Spleen (tissue), 11 donors: ENCODE data around the gene ZDHHC24. TPM values are rescaled to one million over a fixed set of nuclear protein-coding genes. Genes with fewer than 3 reads are reported as not detected.

Source experiments
- DNase-seq: peaks from one replicate; pipeline ENCODE4 v3.0.0-alpha.2; 2020
- H3K27ac ChIP-seq, 8 donors: fragments of 200-600 bp; sonication (generic) in 7 of 8; 1 replicate in 4 of 8; 2 replicates in 4 of 8; pipeline versions ENCODE4 v1.5.0 to v1.8.0; 2016 to 2021; ENCODE audit warnings: inconsistent platforms in 4 of 8, mild to moderate bottlenecking in 4 of 8, moderate library complexity in 1 of 8
- H3K27me3 ChIP-seq, 7 donors: fragments of 200-600 bp; sonication (generic) in 6 of 7; replicated peaks in 1 of 7; 1 replicate in 4 of 7; 2 replicates in 3 of 7; pipeline versions ENCODE4 v1.5.0 to v1.8.0; 2016 to 2021; ENCODE audit warnings: inconsistent platforms in 3 of 7, mild to moderate bottlenecking in 1 of 7
- H3K36me3 ChIP-seq, 6 donors: fragments of 200-600 bp; sonication (generic) in 5 of 6; 1 replicate in 4 of 6; 2 replicates in 2 of 6; pipeline versions ENCODE4 v1.5.0 to v1.8.0; 2016 to 2021; ENCODE audit warnings: inconsistent platforms in 2 of 6
- H3K4me1 ChIP-seq, 6 donors: fragments of 200-600 bp; sonication (generic) in 5 of 6; 1 replicate in 3 of 6; 2 replicates in 3 of 6; pipeline versions ENCODE4 v1.5.0 to v1.8.0; 2016 to 2021; ENCODE audit warnings: inconsistent platforms in 3 of 6
- H3K4me3 ChIP-seq, 8 donors: fragments of 200-600 bp; sonication (generic) in 7 of 8; 1 replicate in 4 of 8; 2 replicates in 4 of 8; pipeline versions ENCODE4 v1.5.0 to v1.8.0; 2016 to 2021; ENCODE audit warnings: inconsistent platforms in 4 of 8, mild to moderate bottlenecking in 4 of 8, moderate library complexity in 2 of 8
- H3K9me3 ChIP-seq, 8 donors: fragments of 200-600 bp; sonication (generic) in 7 of 8; 1 replicate in 4 of 8; 2 replicates in 4 of 8; pipeline versions ENCODE4 v1.5.0 to v1.8.0; 2016 to 2021; ENCODE audit warnings: inconsistent platforms in 4 of 8
- POLR2A ChIP-seq, 3 donors: fragments of 450-650 bp; IDR thresholded peaks; one replicate each; pipeline ENCODE4 v1.5.1; 2017; ENCODE audit warnings: antibody characterized with exemption in 3 of 3, mild to moderate bottlenecking in 1 of 3
- POLR2AphosphoS5 ChIP-seq, 3 donors: sonication (generic); formaldehyde crosslinking; IDR thresholded peaks; one replicate each; pipeline ENCODE4 v1.5.1; 2017; ENCODE audit warnings: antibody characterized with exemption in 3 of 3
- WGBS, 5 donors: extraction: QIAGEN DNeasy Blood & Tissue Kit in 3 of 5; methylation state at CpG; one replicate each; pipeline versions ENCODE4 v1.1.5 to v1.1.7; 2013 to 2018; 5-methylcytosine and 5-hydroxymethylcytosine counted together
- intact Hi-C: fragments of 100-400 bp; cut with DNase I; formaldehyde crosslinking; loops from one replicate; pipeline ENCODE4 v1.15.0; 2023; ENCODE audit warnings: low total_unique reads
- polyA plus RNA-seq, 3 donors: library from polyadenylated mRNA; stranded (reverse); fragments of 200-250 nt; gene quantifications; one replicate each; pipeline ENCODE4 v1.2.1, GENCODE V29; 2013
- total RNA-seq, 7 donors: library from RNA; depleted of rRNA in 3 of 7; stranded (reverse); fragments of >200 nt in 3 of 7; fragmentation: NEBNext Ultra II Directional in 4 of 7; extraction: Animal tissue kit (Norgen Biotek cat#: 25700) in 4 of 7; gene quantifications; one replicate each; pipeline versions ENCODE4 v1.1.0 to v1.2.1, GENCODE V29; 2016 to 2021
- TF ChIP-seq, protein P1 (sequence below), 11 experiments: fragments of 200-600 bp in 7 of 11; fragments of 450-650 bp in 4 of 11; sonication (generic) in 4 of 11; IDR thresholded peaks in 8 of 11; conservative IDR thresholded peaks in 3 of 11; 1 replicate in 7 of 11; 2 replicates in 4 of 11; pipeline versions ENCODE4 v1.4.0 to v1.8.0; 2016 to 2021; ENCODE audit warnings: antibody characterized with exemption in 11 of 11, inconsistent platforms in 4 of 11, mild to moderate bottlenecking in 1 of 11
- donor health status: healthy with polysubstance abuse.
- donor health status: DM: no; HTN: no; CAD: no; lungs with moderate emphysema.
- donor health status: DM: no; HTN: no; CAD: no.
- donor health status: Bipolar disorder and iron deficiency.
- donor health status: healthy.
- donor health status: DM: no; HTN: no; CAD: no.
- donor health status: DM: yes; HTN: yes; CAD: no.

The ZDHHC24 gene
- total and polyA plus RNA-seq, 10 donors, result 9.1 to 25.7 (median 21.1) TPM

DNA sequence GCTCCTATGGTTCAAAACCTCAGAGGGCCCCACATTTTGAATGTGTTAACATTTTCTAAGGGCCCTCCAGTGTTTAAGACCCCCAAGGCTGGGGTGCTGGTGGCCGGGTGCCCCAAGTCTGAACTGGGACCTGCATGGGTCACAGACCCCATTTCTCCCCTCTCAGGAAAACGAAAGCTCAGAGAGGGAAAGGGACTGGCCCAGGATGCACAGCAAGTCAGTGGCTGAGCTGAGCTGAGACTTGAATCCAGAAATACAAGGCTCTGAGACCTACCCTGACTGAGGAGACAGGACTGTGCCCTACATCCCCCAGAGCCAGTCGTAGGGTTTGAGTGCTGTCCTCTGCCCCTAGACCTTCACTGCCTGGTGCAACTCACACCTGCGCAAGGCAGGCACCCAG, 5.0 kb upstream of the ZDHHC24 start:
- no peak for DNase-seq
- no peak for TF ChIP-seq POLR2AphosphoS5 (IDR thresholded peaks at IDR 0.05)
- TF ChIP-seq, protein P1, sequence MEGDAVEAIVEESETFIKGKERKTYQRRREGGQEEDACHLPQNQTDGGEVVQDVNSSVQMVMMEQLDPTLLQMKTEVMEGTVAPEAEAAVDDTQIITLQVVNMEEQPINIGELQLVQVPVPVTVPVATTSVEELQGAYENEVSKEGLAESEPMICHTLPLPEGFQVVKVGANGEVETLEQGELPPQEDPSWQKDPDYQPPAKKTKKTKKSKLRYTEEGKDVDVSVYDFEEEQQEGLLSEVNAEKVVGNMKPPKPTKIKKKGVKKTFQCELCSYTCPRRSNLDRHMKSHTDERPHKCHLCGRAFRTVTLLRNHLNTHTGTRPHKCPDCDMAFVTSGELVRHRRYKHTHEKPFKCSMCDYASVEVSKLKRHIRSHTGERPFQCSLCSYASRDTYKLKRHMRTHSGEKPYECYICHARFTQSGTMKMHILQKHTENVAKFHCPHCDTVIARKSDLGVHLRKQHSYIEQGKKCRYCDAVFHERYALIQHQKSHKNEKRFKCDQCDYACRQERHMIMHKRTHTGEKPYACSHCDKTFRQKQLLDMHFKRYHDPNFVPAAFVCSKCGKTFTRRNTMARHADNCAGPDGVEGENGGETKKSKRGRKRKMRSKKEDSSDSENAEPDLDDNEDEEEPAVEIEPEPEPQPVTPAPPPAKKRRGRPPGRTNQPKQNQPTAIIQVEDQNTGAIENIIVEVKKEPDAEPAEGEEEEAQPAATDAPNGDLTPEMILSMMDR (IDR thresholded peaks at IDR 0.05 in 8 of 11, conservative IDR thresholded peaks at IDR 0.05 in 3 of 11), result no peak
- no peak for TF ChIP-seq POLR2A (IDR thresholded peaks at IDR 0.05)

DNA sequence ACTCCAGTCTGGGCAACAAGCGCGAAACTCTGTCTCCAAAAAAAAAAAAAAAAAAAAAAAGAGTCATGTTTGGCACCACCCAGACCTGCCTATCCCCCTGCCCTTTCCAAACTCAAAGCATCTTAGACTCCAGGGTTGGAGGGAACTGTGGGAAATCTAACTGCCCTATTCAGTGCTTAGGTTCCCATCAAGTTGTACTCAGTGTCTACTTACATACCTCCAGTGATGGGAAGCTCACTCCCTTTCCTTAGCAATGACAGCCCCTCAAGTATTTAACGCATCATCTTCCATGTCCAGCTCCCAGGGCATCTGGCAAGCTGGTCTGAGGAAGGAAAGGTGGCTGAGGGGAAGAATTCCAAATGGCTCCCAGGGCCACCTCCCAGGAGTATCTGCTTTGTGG, 3.8 kb upstream of the ZDHHC24 start:
- H3K4me3 ChIP-seq, result no peak overlapping the region
- H3K27ac ChIP-seq, result no peak overlapping the region
- TF ChIP-seq, protein P1 (IDR thresholded peaks at IDR 0.05 in 8 of 11, conservative IDR thresholded peaks at IDR 0.05 in 3 of 11), result no peak
- TF ChIP-seq POLR2A (IDR thresholded peaks at IDR 0.05) (no peak), POLR2AphosphoS5 (IDR thresholded peaks at IDR 0.05) (no peak)
- intact Hi-C loops, result no loop called here
- no peaks in the 10 kb centered on the region for H3K36me3 ChIP-seq
- H3K4me1 ChIP-seq, result peaks cover 12 to 27% (median 20%) of the 10 kb centered on the region in 6 donors
- H3K9me3 ChIP-seq, result no peaks in the 10 kb centered on the region
- 85 to 98% (median 92%) methylated on average over 3 of the region's 3 CpGs for WGBS, 5 donors
- no peak for DNase-seq
- peaks cover 0 to 8% (median 0%) of the 10 kb centered on the region in 7 donors for H3K27me3 ChIP-seq

More for the DNA sequence above, 5.0 kb upstream of the ZDHHC24 start:
- Histone ChIP-seq H3K9me3 (no peaks in the 10 kb centered on the region), H3K27ac (no peak overlapping the region), H3K27me3 (peaks cover 0 to 10% (median 0%) of the 10 kb centered on the region in 7 donors), H3K36me3 (no peaks in the 10 kb centered on the region), H3K4me3 (no peak overlapping the region), H3K4me1 (peaks cover 5 to 16% (median 10%) of the 10 kb centered on the region in 6 donors)
- intact Hi-C loops, result no loop called here
- WGBS, 5 donors, result 80 to 91% (median 87%) methylated on average over 3 to 4 of the region's 4 CpGs

DNA sequence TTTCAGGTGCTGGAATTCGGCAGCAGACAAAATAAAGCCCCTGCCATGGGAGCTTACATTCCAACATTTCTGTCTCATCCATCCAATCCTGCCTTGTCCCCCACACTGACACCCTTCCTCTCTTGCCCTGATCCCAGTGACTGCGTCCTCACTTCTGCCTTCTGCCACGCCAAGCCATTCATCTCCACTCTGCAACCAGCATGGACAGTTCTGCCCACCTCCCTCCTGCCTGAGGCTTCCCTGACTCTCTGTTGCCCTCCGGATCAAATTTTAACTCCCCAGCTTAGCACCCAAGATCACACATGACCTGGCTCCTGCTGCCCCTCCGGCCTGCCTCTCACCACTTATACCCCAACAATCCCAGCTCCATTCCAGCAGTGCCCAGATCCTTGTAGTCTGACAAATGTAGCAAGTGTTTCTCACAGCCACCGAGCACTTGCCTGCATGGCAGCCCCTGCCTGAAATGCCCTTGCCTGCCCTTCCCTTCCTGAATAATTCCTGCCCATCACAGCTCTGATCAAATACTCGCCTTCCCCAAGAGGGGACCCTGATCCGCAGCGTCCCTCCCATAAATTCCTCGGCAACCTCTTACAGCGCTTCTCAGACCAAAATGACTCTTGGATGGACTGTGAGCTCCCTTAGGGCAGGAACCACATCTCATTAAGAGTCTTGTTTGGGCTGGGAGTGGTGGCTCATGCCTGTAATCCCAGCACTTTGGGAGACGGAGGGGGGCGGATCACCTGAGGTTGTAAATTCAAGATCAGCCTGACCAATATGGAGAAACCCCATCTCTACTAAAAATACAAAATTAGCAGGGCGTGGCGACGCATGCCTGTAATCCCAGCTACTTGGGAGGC, 3.2 kb upstream of the ZDHHC24 start:
- no peak for DNase-seq
- 62 to 72% (median 68%) methylated on average over 16 of the region's 16 CpGs for WGBS, 5 donors
- H3K36me3 ChIP-seq, result no peaks in the 10 kb centered on the region
- peaks cover 19 to 34% (median 27%) of the 10 kb centered on the region in 6 donors for H3K4me1 ChIP-seq
- intact Hi-C loops, result no loop called here
- no peak overlapping the region for H3K4me3 ChIP-seq
- no peak overlapping the region for H3K27ac ChIP-seq
- H3K9me3 ChIP-seq, result no peaks in the 10 kb centered on the region
- peaks cover 0 to 8% (median 0%) of the 10 kb centered on the region in 7 donors for H3K27me3 ChIP-seq
- TF ChIP-seq, protein P1 (IDR thresholded peaks at IDR 0.05 in 8 of 11, conservative IDR thresholded peaks at IDR 0.05 in 3 of 11), result no peak
- TF ChIP-seq POLR2AphosphoS5 (IDR thresholded peaks at IDR 0.05) (no peak), POLR2A (IDR thresholded peaks at IDR 0.05) (no peak)

DNA sequence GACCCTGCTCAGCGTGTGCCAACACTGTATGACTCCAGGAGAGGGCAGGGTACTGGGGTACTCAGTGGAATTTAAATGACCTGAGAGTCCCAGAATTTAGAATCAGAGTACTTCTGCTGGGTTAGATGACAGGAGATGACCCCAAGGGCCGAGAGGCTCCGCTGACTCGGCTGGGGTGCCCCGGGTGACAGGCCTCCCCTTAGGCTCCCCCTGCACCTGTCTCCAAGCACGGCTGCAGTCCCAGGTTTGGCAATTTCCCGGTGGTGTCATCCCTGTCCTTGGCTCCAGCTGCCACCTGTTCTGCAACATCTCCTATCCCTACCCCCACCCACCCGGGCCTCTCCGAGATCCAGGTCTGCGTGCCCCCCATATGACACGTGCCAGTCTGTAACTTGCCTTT, 2.2 kb upstream of the ZDHHC24 start:
- 68 to 82% (median 69%) methylated on average over 10 to 11 of the region's 11 CpGs for WGBS, 5 donors
- Histone ChIP-seq H3K36me3 (peaks cover 0 to 5% (median under 1%) of the 10 kb centered on the region in 6 donors), H3K4me1 (peaks cover 25 to 44% (median 36%) of the 10 kb centered on the region in 6 donors), H3K27ac (no peak overlapping the region), H3K27me3 (peaks cover 0 to 8% (median 0%) of the 10 kb centered on the region in 7 donors), H3K9me3 (no peaks in the 10 kb centered on the region), H3K4me3 (no peak overlapping the region)
- no peak for DNase-seq
- intact Hi-C loops, result no loop called here
- TF ChIP-seq POLR2A (IDR thresholded peaks at IDR 0.05), result no peak
- no peak for TF ChIP-seq POLR2AphosphoS5 (IDR thresholded peaks at IDR 0.05)
- TF ChIP-seq, protein P1 (IDR thresholded peaks at IDR 0.05 in 8 of 11, conservative IDR thresholded peaks at IDR 0.05 in 3 of 11), result no peak
